NCI-H2081 (cell line): ENCODE results near the gene TBX15.
A peak's percentile ranks its signal among the peaks of the same experiment; 100 is the strongest.

Experiments used
- DNase-seq, 2 experiments: peaks; one replicate each; lab custom pipeline; 2025; lab: John Stamatoyannopoulos, UW

TBX15 gene

GRCh38 chr1:118988186-118989005, at the start of gene TBX15:
Gene TBX15 (minus strand): TSS chr1:118988343. CDS start chr1:118987795, 548 bp downstream.
- DNase-seq = no peak

DNA sequence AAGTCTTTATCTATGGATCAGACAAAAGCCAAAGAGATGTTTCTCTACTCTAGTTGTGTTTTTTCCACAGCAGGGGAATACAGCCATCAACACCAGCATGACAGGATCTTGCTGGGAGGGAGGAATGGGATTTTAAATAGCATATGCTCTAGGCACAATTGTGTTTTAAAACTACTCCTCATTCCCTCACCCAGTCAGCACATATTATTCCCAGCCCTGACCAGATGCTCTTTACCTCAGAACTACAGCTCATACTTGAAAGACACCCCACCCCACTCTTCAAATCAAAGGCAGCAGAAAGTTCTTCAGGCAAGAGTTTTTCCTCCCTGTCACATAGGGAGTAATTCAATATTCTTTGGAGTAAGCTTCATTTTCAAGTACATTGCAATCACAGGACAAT, 46.2 kb upstream of the TBX15 start:
- DNase-seq = no peak

DNA sequence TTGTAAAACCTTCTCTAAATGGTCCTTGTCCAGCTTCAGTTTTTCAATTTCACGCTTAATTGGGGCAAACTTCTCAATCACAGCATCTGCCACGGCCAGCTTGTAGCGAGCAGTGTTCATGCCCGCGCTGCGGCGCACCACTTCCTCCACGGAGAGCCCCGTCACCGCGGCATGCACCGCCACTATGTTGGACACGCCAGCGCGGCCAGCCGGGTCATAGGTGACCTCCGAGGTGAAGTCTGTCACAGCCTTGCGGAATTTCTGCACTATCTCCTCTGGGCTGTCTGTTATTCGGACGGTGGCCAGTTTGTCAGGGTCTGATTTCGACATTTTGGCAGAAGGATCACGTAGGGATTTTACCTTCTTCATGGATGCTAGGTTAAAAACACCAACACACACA, 44.8 kb upstream of the TBX15 start:
- no peak for DNase-seq

DNA sequence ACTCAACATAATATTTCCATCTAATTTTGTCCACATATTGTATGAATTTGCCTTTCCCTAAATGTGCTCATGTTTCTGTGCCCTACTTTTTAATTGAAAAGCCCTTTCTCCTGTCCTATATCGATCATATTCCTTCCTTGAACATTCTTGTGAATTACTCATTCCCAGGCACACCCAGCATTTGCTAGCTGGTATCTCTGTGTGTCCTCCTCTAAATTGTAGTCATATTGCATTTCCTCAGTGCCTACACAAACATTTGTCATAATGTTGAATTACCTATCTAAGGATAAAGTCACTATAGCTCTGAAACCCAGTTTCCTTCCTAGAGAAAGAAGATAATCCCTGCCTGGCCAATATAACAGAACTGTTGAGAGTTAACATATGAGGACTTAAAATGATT, 39.6 kb upstream of the TBX15 start:
- DNase-seq = no peak

GRCh38 chr1:119026956-119027355, 38.8 kb upstream of the TBX15 start:
- no peak for DNase-seq

- no peak for DNase-seq
Observed at GRCh38 chr1:119015547-119015946, 27.4 kb upstream of the TBX15 start.

DNA sequence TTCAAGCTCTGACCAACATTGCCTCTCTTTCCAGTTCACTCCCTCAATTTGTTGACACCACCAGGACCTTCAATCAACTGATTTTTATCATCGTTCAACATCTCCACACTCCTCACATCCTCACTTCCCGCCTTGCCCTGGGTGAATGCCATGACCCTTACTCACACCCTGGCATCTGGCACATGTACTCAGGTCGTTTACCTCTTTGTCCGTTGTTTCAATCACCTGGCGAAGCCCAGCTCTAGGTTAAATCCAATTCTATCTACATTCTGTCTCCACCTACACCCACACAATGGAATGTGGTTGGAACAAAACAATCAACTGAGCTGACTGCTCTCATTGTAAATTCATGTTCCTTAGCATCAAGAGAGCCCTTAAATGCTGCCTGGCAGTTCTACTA, 24.2 kb upstream of the TBX15 start:
- DNase-seq = no peak

DNA sequence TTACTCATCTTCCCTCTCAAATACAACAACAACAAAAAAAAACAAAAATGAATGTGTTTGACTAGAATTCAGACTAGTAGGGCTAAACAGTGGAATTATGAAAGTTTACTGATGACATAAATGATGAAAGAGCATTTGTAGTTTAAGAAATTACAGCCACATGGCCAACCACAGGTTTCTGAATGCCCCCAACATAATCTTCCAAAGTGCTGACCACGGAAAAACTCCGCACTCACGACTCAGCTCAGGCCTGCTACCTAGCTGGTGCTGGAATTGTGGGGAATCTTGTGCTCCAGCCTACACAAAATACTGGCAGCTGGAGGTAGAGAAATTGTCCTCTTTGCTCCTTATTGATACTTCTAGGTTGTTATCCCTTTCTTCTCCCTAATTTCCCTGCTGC, 23.6 kb upstream of the TBX15 start:
- no peak for DNase-seq

DNA sequence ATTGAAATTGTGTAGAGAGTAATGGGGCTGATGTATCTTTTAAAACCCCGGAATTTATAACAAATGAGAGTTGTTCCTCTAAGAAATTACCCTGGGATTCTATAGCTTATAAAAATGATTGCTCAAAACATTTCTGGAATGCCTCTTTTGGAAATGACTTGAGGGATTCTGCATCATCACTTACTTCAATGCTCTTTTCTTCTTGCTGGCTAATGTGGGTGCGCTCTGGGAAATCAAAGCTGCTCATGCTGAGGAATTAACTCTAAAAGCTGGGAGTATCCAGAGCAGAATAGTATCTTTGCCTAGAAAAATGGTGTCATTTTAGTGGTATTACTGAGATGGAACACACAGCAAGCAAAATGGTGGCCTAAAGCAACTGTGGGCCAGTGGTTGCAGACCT, 23.0 kb upstream of the TBX15 start:
- DNase-seq = no peak

- DNase-seq = no peak
Observed at GRCh38 chr1:119010201-119010600, 22.1 kb upstream of the TBX15 start.

DNA sequence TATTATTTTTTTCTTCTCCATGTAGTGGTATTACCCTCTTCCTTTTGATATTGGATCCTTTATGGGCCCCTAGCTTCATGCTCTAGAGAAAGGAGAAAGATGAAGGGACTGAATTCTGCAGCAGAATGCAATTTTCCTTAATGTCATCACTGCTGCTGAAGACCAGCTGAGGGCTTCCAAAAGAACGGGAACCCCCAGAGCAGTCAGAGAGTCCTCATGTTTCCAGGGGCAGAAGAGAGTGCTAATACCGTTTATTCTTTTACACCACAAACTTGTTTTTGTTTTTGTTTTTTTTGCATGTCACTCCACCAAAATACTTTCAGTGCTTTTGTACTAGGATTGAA, 21.1 kb upstream of the TBX15 start:
- no peak for DNase-seq

DNA sequence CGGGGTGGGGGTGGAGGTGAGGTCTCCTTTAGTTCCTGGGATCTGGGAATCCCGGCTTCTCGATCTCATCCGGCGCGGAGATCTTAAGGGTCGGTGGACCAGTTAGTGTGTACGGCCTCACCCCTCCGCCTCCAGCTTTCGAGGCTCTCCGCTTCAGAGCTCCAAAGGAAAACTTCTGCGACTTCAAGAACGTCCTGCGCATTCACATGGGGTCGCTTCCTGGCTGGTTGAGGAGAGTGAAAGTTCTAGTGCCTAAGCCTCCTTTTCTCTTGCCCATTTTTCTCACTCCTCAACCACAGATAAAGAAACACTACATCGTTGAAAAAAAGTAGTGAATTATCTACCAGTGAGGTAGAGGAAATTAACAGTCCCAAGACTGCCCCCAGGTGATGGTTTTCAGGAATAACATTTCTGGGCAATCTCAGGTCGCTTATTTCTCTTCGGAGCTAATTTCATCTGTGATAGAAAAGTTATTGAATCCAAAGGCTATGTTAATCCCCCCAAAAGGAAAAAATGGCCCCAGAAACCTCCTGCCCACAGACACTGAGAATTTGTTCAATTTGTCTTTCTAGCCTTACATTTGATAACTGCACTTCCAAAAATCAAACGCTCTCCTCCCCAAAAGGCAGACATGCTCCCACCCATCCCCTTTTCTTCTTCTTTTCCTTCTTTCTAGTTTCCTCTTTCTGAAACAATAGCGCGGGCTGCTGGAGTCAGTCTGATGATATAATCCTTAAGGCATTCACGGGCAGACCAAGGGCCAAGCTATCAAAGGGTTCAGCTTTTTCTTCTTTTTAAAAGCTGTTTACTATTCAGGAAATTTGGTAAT, 20.6 kb upstream of the TBX15 start:
- DNase-seq = peak; percentile 2 to 14

DNA sequence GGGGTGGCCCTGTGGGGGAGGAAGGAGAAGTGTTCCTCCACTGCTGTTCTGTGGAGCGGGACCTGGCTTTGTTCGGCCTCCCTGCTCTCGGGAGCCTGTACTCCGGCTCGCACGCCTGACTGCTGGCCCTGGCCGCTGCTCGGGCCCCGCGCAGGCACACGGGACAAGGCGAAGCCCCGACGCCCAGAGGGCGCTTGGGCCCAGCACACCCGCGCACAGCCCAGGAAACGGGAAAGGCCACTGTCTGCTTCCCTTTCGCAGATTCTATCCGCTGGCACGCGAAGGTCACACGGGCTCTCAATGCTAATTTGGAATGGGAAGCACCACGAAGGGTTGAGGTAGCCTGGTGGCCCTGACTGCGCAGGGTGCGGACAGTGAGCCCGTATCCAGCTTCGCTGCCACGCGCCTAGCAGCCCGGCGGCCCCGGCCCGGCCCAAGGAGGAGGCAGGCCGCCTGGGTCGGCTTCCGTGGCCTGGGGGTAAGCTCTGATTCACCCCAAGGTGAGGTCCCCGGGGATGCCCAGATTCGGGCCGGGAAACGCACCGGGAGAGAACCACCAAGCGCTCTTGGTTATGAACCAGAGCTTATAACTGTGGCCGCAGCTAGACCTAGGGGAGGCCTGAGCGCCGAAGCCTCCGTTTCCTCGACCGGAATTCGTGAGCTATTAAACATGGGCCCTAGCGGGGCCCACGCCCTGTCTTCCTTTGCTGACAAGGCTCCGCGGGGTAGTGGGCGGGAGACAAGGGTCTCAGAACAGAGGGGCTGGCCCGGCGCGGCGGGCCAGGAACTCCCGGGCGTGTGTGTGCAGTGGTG, 19.7 kb upstream of the TBX15 start:
- no peak for DNase-seq

DNA sequence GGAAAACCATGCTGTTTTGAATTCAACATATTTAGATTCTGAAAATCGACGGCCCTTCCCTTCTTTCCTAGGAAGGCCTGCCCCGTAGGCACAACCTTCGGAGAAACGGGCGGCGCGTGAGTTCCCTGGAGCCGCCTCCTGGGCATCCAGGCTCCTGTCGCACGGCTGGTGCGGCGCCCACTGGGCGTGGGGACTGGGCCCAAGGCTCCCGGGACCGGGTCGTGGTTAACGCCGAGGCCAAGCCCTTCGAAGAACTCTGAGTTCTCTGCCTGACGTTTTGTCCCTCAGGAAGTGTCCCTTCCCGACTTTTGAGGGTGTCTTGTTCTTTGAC, 19.2 kb upstream of the TBX15 start:
- no peak for DNase-seq

- DNase-seq = no peak
Observed at GRCh38 chr1:119006406-119007279, 18.5 kb upstream of the TBX15 start.

GRCh38 chr1:119005724-119006405, 17.7 kb upstream of the TBX15 start:
- DNase-seq = no peak

DNA sequence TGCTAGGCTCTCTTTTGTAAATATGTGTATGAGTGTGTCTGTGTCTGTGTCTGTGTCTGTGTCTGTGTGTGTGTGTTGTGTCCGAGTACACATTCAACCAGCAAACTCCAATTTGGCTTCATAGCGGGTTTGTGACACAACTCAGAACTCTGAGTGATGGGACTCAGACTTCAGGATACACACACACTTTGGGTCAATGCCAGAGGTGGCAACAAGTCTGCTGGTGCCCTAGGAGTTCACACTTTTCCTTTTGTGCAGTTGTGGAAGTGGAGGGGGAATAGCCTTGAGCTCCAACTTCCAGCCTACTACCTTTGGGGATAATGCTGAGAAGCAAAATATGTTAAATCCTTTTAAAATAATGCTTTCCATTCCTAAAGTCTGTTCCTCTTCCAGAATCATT, 16.6 kb upstream of the TBX15 start:
- no peak for DNase-seq

GRCh38 chr1:119004129-119004527, 16.0 kb upstream of the TBX15 start:
- no peak for DNase-seq

DNA sequence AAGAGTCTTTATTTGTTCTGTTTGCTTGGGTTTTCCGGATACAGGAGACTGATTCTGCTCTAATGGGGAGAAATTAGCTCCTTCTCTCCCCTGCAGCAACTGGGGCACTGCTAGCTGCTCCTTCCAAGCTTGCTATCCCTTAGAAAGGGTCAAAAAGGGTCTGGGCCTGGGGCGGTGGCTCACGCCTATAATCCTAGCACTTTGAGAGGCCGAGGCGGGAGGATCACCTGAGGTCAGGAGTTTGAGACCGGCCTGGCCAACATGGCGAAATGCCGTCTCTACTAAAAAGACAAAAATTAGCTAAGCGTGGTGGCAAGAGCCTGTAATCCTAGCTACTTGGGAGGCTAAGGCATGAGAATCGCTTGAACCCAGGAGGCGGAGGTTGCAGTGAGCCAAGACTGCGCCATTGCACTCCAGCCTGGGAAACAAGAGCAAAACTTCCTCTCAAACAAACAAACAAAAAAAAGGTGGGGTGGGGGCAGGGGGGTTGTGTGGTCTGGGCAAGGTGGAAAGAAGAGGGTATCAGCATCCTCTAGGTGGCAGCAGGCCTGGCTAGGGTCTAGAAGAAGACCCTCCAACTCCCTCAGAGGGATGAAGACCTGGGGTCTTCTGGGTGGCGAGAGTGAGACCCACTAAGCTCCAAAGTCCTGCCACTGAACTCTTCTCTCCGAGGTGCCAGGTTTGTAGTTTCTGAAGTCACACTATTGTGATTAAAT, 15.4 kb upstream of the TBX15 start:
- DNase-seq = no peak

- DNase-seq = no peak
Observed at GRCh38 chr1:119002028-119002686, 14.0 kb upstream of the TBX15 start.
